Panc1 (cell line): ENCODE data around the gene CLMP. TPM values are rescaled to one million over a fixed set of nuclear protein-coding genes. Genes with fewer than 3 reads are reported as not detected.

Experiments used
- ATAC-seq: fragments of 200-7000 bp; cut with Tn5 transposase; 2 replicates; pipeline ENCODE4 v1.9.1; 2020; ENCODE audit warnings: mild to moderate bottlenecking, moderate library complexity
- BruUV-seq: library from RNA; stranded (reverse); fragments of 400-500 nt; replicated peaks from 2 replicates; lab custom pipeline; 2021; lab: Mats Ljungman, UMichigan
- CTCF ChIA-PET: fragments of 300-600 bp; sonication (Branson Sonifier 250); formaldehyde crosslinking; loops from one replicate; lab custom pipeline; 2022; ENCODE audit warnings: antibody characterized with exemption; lab: Charles Lee
- POLR2A ChIA-PET: fragments of 300-600 bp; sonication (Branson Sonifier 250); formaldehyde crosslinking; loops from one replicate; lab custom pipeline; 2022; ENCODE audit warnings: antibody characterized with exemption; lab: Charles Lee
- DNase-seq: peaks from one replicate; pipeline ENCODE4 v3.0.0-alpha.2; 2010; ENCODE audit warnings: low read depth, low spot score
- H3K27ac ChIP-seq: 2 replicates; pipeline ENCODE4 v1.5.1; 2011; ENCODE audit warnings: mild to moderate bottlenecking, low read length, inconsistent platforms
- H3K27me3 ChIP-seq: fragments of 200-500 bp; sonication (Bioruptor generic); 2 replicates; pipeline ENCODE4 v1.6.0; 2014; ENCODE audit warnings: low read length, inconsistent platforms; ENCODE audit not compliant: control insufficient read depth, insufficient read depth
- H3K36me3 ChIP-seq: fragments of 200-500 bp; sonication (Bioruptor generic); 2 replicates; pipeline ENCODE4 v1.5.1; 2014; ENCODE audit warnings: inconsistent platforms, mild to moderate bottlenecking, low read length, moderate library complexity; ENCODE audit not compliant: control insufficient read depth, insufficient read depth
- H3K4me1 ChIP-seq: 2 replicates; pipeline ENCODE4 v1.5.1; 2011; ENCODE audit warnings: inconsistent platforms, mild to moderate bottlenecking, low read length, moderate library complexity; ENCODE audit not compliant: control insufficient read depth, insufficient read depth
- H3K4me3 ChIP-seq, 2 experiments: 2 replicates each; pipeline ENCODE4 v1.5.1; 2011 to 2012; ENCODE audit warnings: low read depth in 2 of 2, low read length in 2 of 2, mild to moderate bottlenecking in 2 of 2, inconsistent platforms in 1 of 2, moderate library complexity in 1 of 2
- H3K9me3 ChIP-seq: fragments of 200-500 bp; sonication (Bioruptor generic); 2 replicates; pipeline ENCODE4 v1.5.1; 2014; ENCODE audit warnings: low read depth, mild to moderate bottlenecking, inconsistent platforms, low read length, moderate library complexity; ENCODE audit not compliant: control insufficient read depth, insufficient read depth
- CTCF ChIP-seq: fragments of 450-650 bp; IDR thresholded peaks from 2 replicates; pipeline ENCODE4 v1.5.1; 2017; ENCODE audit warnings: mild to moderate bottlenecking
- POLR2AphosphoS5 ChIP-seq: IDR thresholded peaks from 2 replicates; pipeline ENCODE4 v1.6.1; 2012; ENCODE audit warnings: mild to moderate bottlenecking, low read depth, low read length, moderate library complexity
- REST ChIP-seq, 2 experiments: IDR thresholded peaks; 2 replicates each; pipeline ENCODE4 v1.6.1; 2011 to 2012; ENCODE audit warnings: low read depth in 2 of 2, control low read depth in 1 of 2, low read length in 1 of 2, mild to moderate bottlenecking in 1 of 2, moderate library complexity in 1 of 2; ENCODE audit not compliant: insufficient read depth in 1 of 2
- SIN3A ChIP-seq: IDR thresholded peaks from 2 replicates; pipeline ENCODE4 v1.6.1; 2012; ENCODE audit warnings: low read depth, mild to moderate bottlenecking, low read length, moderate library complexity, borderline replicate concordance; ENCODE audit not compliant: insufficient read depth
- TCF7L2 ChIP-seq: IDR thresholded peaks from 2 replicates; pipeline ENCODE4 v1.6.1; 2011; ENCODE audit warnings: mild to moderate bottlenecking, low read depth, low read length, inconsistent platforms
- in situ Hi-C: cut with HindIII; loops from 2 replicates; pipeline ENCODE4 v1.10.0; 2016; ENCODE audit warnings: low sequenced_read_pairs, low pct_unique_long_range_greater_than_20kb
- intact Hi-C: fragments of 100-400 bp; cut with micrococcal nuclease; formaldehyde crosslinking; loops from one replicate; pipeline ENCODE4 v1.10.0; 2022; ENCODE audit not compliant: unreplicated experiment
- total RNA-seq: library from RNA; stranded (reverse); gene quantifications from one replicate; pipeline ENCODE4 v1.2.1, GENCODE V29; 2021; ENCODE audit not compliant: unreplicated experiment

CLMP gene
- total RNA-seq, 1 experiment from 2014 or later, result 1.5 TPM

- BruUV-seq, result no TSS peak
- ChIA-PET CTCF (interaction anchor here (0.6 kb wide), 2 partner anchors 122 to 139 kb away, joined by 3 read pairs; no protein-coding TSS in a partner anchor), POLR2A (interaction anchor here (0.7 kb wide), 1 partner anchor 318 kb away, joined by 9 read pairs; no protein-coding TSS in a partner anchor)
- Histone ChIP-seq H3K9me3 (no peaks in the 10 kb centered on the region), H3K27me3 (no peaks in the 10 kb centered on the region), H3K4me1 (no peaks in the 10 kb centered on the region), H3K27ac (no peak overlapping the region), H3K4me3 (no peak overlapping the region), H3K36me3 (no peaks in the 10 kb centered on the region)
- no peak for ATAC-seq
- in situ Hi-C loops, result no loop called here
- no peak for DNase-seq
- TF ChIP-seq TCF7L2 (no peak), POLR2AphosphoS5 (no peak), CTCF (no peak), REST (IDR thresholded peaks at IDR 0.05; ENCODE audit: insufficient read depth in 1 of 2, low read depth in 2 of 2, low read length in 1 of 2) (no peak), SIN3A (no peak)
- intact Hi-C loops, result loop anchor here (10.0 kb wide), 1 partner anchor 477 kb away; no protein-coding TSS in a partner anchor
Observed at GRCh38 chr11:123107945-123108495, 87.0 kb downstream of the CLMP start.

- no peak overlapping the region for H3K27ac ChIP-seq
- ATAC-seq (no peak), DNase-seq (no peak)
- no TSS peak for BruUV-seq
- no peaks in the 10 kb centered on the region for H3K4me1 ChIP-seq
- POLR2A ChIA-PET, result no interaction called here
- H3K27me3 ChIP-seq, result no peaks in the 10 kb centered on the region
- TF ChIP-seq REST (IDR thresholded peaks at IDR 0.05; ENCODE audit: insufficient read depth in 1 of 2, low read depth in 2 of 2, low read length in 1 of 2), result no peak
- TF ChIP-seq POLR2AphosphoS5, result no peak
- TF ChIP-seq TCF7L2, result no peak
- no peak for TF ChIP-seq SIN3A
- TF ChIP-seq CTCF, result no peak
- intact Hi-C loops, result loop anchor here (5.0 to 10.0 kb wide), 2 partner anchors 373 to 480 kb away; no protein-coding TSS in a partner anchor
- CTCF ChIA-PET, result interaction anchor here (0.7 to 3.0 kb wide), 3 partner anchors 42 to 156 kb away, joined by 3 to 36 read pairs (median 12); no protein-coding TSS in a partner anchor
- in situ Hi-C loops, result no loop called here
- no peaks in the 10 kb centered on the region for H3K9me3 ChIP-seq
- no peaks in the 10 kb centered on the region for H3K36me3 ChIP-seq
- no peak overlapping the region for H3K4me3 ChIP-seq
Observed at GRCh38 chr11:123104697-123105096, 90.4 kb downstream of the CLMP start.
